ENCODE data around the gene HLA-C. TPM values are rescaled to one million over a fixed set of nuclear protein-coding genes. Genes with fewer than 3 reads are reported as not detected.

Gene HLA-C
- total RNA-seq, 1 experiment from 2014 or later, result 333 TPM

Other genes starting within 250 kb of the HLA-C start
- gene C6orf15, start 159.5 kb downstream of the HLA-C start, total RNA-seq (2021; ENCODE audit: unreplicated experiment), result not detected
- gene PSORS1C1, start 157.3 kb downstream of the HLA-C start, total RNA-seq (2021; ENCODE audit: unreplicated experiment), result 9.8 TPM
- 0.12 TPM for gene CDSN, start 151.6 kb downstream of the HLA-C start, total RNA-seq (2021; ENCODE audit: unreplicated experiment)
- not detected for gene PSORS1C2, start 133.0 kb downstream of the HLA-C start, total RNA-seq (2021; ENCODE audit: unreplicated experiment)
- gene CCHCR1, start 114.3 kb downstream of the HLA-C start, total RNA-seq (2021; ENCODE audit: unreplicated experiment), result 40.7 TPM
- gene TCF19, start 113.5 kb downstream of the HLA-C start, total RNA-seq (2021; ENCODE audit: unreplicated experiment), result 15.4 TPM
- 1.9 TPM for gene POU5F1, start 101.4 kb downstream of the HLA-C start, total RNA-seq (2021; ENCODE audit: unreplicated experiment)
- 381 TPM for gene HLA-B, start 85.1 kb upstream of the HLA-C start, total RNA-seq (2021; ENCODE audit: unreplicated experiment)
- gene MICA, start 131.5 kb upstream of the HLA-C start, total RNA-seq (2021; ENCODE audit: unreplicated experiment), result 24.1 TPM
- 21.7 TPM for gene MICB, start 226.1 kb upstream of the HLA-C start, total RNA-seq (2021; ENCODE audit: unreplicated experiment)